Esophagus squamous epithelium (tissue), 5 donors: ENCODE results near the gene GALNT6. TPM values are rescaled to one million over a fixed set of nuclear protein-coding genes. Genes with fewer than 3 reads are reported as not detected.

ENCODE experiments used
- DNase-seq: peaks from one replicate; lab custom pipeline; 2025; lab: John Stamatoyannopoulos, UW
- H3K27ac ChIP-seq, 4 donors: fragments of 200-600 bp; sonication (generic); one replicate each; pipeline ENCODE4 v1.5.1; 2016 to 2019; ENCODE audit warnings: mild to moderate bottlenecking in 1 of 4
- H3K27me3 ChIP-seq, 4 donors: fragments of 200-600 bp; sonication (generic); 1 replicate in 3 of 4; 2 replicates in 1 of 4; pipeline versions ENCODE4 v1.5.1 to v1.6.0; 2017 to 2021; ENCODE audit warnings: antibody characterized with exemption in 1 of 4
- H3K36me3 ChIP-seq, 3 donors: fragments of 200-600 bp; sonication (generic); one replicate each; pipeline ENCODE4 v1.5.1; 2016 to 2019
- H3K4me1 ChIP-seq, 3 donors: fragments of 200-600 bp; sonication (generic); one replicate each; pipeline ENCODE4 v1.5.1; 2017 to 2019
- H3K4me3 ChIP-seq, 4 donors: fragments of 200-600 bp; sonication (generic); 1 replicate in 3 of 4; 2 replicates in 1 of 4; pipeline ENCODE4 v1.5.1; 2016 to 2019; ENCODE audit warnings: mild to moderate bottlenecking in 2 of 4, moderate library complexity in 1 of 4
- H3K9me3 ChIP-seq, 3 donors: fragments of 200-600 bp; sonication (generic); one replicate each; pipeline ENCODE4 v1.5.1; 2016 to 2019
- CTCF ChIP-seq, 6 experiments: fragments of 450-650 bp in 4 of 6; fragments of 200-600 bp in 2 of 6; sonication (generic) in 2 of 6; IDR thresholded peaks; one replicate each; pipeline ENCODE4 v1.5.1; 2016 to 2019; ENCODE audit warnings: antibody characterized with exemption in 6 of 6, mild to moderate bottlenecking in 4 of 6, moderate library complexity in 4 of 6
- POLR2A ChIP-seq, 4 donors: fragments of 450-650 bp; IDR thresholded peaks; one replicate each; pipeline ENCODE4 v1.6.1; 2017; ENCODE audit warnings: antibody characterized with exemption in 4 of 4, mild to moderate bottlenecking in 4 of 4, moderate library complexity in 3 of 4
- WGBS, 2 donors: methylation state at CpG; one replicate each; pipeline ENCODE4 v1.1.5; 2018; 5-methylcytosine and 5-hydroxymethylcytosine counted together
- intact Hi-C: fragments of 100-400 bp; cut with DNase I; formaldehyde crosslinking; loops from one replicate; pipeline ENCODE4 v1.15.0; 2022
- total RNA-seq, 4 donors: library from RNA; depleted of rRNA; stranded (reverse); fragments of >200 nt; gene quantifications; one replicate each; pipeline ENCODE4 v1.1.0, GENCODE V29; 2016
- donor health status: DM: yes; HTN: yes; CAD: no.

The GALNT6 gene
- total RNA-seq, 4 donors from 2014 or later, result 1.7 to 26.7 (median 10.2) TPM

GRCh38 chr12:51378749-51379148 is 12.5 kb downstream of the GALNT6 start:
- H3K27ac ChIP-seq, result no peak overlapping the region
- 93 to 96% methylated on average over 2 of the region's 2 CpGs for WGBS, 2 donors
- no peak overlapping the region for H3K4me3 ChIP-seq
- H3K9me3 ChIP-seq, result no peaks in the 10 kb centered on the region
- no peak for DNase-seq
- intact Hi-C loops, result no loop called here
- no peak for TF ChIP-seq POLR2A (IDR thresholded peaks at IDR 0.05)
- TF ChIP-seq CTCF (IDR thresholded peaks at IDR 0.05), result no peak
- H3K27me3 ChIP-seq, result peaks cover 0 to 11% (median 0%) of the 10 kb centered on the region in 4 donors
- H3K4me1 ChIP-seq, result peaks cover 0 to 16% (median 5%) of the 10 kb centered on the region in 3 donors
- peaks cover 0 to 7% (median 0%) of the 10 kb centered on the region in 3 donors for H3K36me3 ChIP-seq

- Histone ChIP-seq H3K4me3 (no peak overlapping the region), H3K9me3 (no peaks in the 10 kb centered on the region), H3K4me1 (peaks cover 0 to 14% (median 5%) of the 10 kb centered on the region in 3 donors), H3K27me3 (peaks cover 0 to 11% (median 0%) of the 10 kb centered on the region in 4 donors), H3K27ac (no peak overlapping the region), H3K36me3 (peaks cover 0 to 7% (median 0%) of the 10 kb centered on the region in 3 donors)
- TF ChIP-seq CTCF (IDR thresholded peaks at IDR 0.05), result no peak
- no peak for DNase-seq
- 82 to 85% methylated on average over 3 to 4 of the region's 11 CpGs for WGBS, 2 donors
- intact Hi-C loops, result no loop called here
Observed at GRCh38 chr12:51377099-51377984, 13.9 kb downstream of the GALNT6 start.

GRCh38 chr12:51374856-51375255 is 16.4 kb downstream of the GALNT6 start:
- Histone ChIP-seq H3K27ac (no peak overlapping the region), H3K4me3 (no peak overlapping the region), H3K27me3 (peaks cover 0 to 10% (median 0%) of the 10 kb centered on the region in 4 donors), H3K4me1 (peaks cover 10 to 19% (median 13%) of the 10 kb centered on the region in 3 donors), H3K9me3 (no peaks in the 10 kb centered on the region), H3K36me3 (peaks cover 0 to 7% (median 0%) of the 10 kb centered on the region in 3 donors)
- intact Hi-C loops, result no loop called here
- WGBS, 2 donors, result 56 to 79% methylated on average over 5 of the region's 5 CpGs
- TF ChIP-seq CTCF (IDR thresholded peaks at IDR 0.05) (no peak), POLR2A (IDR thresholded peaks at IDR 0.05) (no peak)
- no peak for DNase-seq

- peaks cover 0 to 7% (median 0%) of the 10 kb centered on the region in 3 donors for H3K36me3 ChIP-seq
- H3K27ac ChIP-seq, result no peak overlapping the region
Observed at GRCh38 chr12:51374361-51374760, 16.8 kb downstream of the GALNT6 start.

More at GRCh38 chr12:51374361-51374760, 16.8 kb downstream of the GALNT6 start:
- H3K4me3 ChIP-seq, result no peak overlapping the region
- H3K9me3 ChIP-seq, result no peaks in the 10 kb centered on the region
- H3K27me3 ChIP-seq, result peaks cover 0 to 5% (median 0%) of the 10 kb centered on the region in 4 donors
- TF ChIP-seq POLR2A (IDR thresholded peaks at IDR 0.05) (no peak), CTCF (IDR thresholded peaks at IDR 0.05) (no peak)
- 67 to 71% methylated on average over 1 to 2 of the region's 2 CpGs for whole genome bisulfite sequencing, 2 donors
- intact Hi-C loops, result no loop called here
- peaks cover 10 to 19% (median 13%) of the 10 kb centered on the region in 3 donors for H3K4me1 ChIP-seq
- no peak for DNase-seq
